K562 (cell line): ENCODE results near the gene NBEAL2. TPM values are rescaled to one million over a fixed set of nuclear protein-coding genes. Genes with fewer than 3 reads are reported as not detected.

Source experiments
- ADNP ChIP-seq: fragments of 200-800 bp; sonication (Bioruptor generic); IDR thresholded peaks from 2 replicates; pipeline ENCODE4 v1.6.1; 2016; ENCODE audit warnings: missing genetic modification characterization, missing compliant biosample characterization
- ARID2 ChIP-seq: fragments of 450-650 bp; IDR thresholded peaks from 2 replicates; pipeline ENCODE4 v1.6.1; 2017; ENCODE audit warnings: antibody characterized with exemption, mild to moderate bottlenecking
- CCAR2 ChIP-seq: fragments of 200-400 bp; formaldehyde crosslinking; IDR thresholded peaks from 2 replicates; pipeline ENCODE4 v1.6.1; 2017; ENCODE audit warnings: mild to moderate bottlenecking, low read depth, low read length
- CUX1 ChIP-seq: fragments of 200-800 bp; sonication (Bioruptor generic); IDR thresholded peaks from 2 replicates; pipeline ENCODE4 v1.6.1; 2016; ENCODE audit warnings: missing genetic modification characterization, missing compliant biosample characterization
- E2F1 ChIP-seq: sonication (generic); formaldehyde crosslinking; IDR thresholded peaks from 2 replicates; pipeline ENCODE4 v1.8.1; 2023; ENCODE audit warnings: mild to moderate bottlenecking, missing genetic modification reagents, moderate library complexity
- EP400 ChIP-seq: fragments of 450-650 bp; IDR thresholded peaks from 2 replicates; pipeline ENCODE4 v1.6.1; 2017; ENCODE audit warnings: antibody characterized with exemption, mild to moderate bottlenecking, moderate library complexity
- GABPA ChIP-seq: fragments of 200-800 bp; sonication (Bioruptor generic); conservative IDR thresholded peaks from 2 replicates; pipeline ENCODE4 v1.6.1; 2016; ENCODE audit warnings: low read depth, missing genetic modification characterization, missing compliant biosample characterization
- GTF2F1 ChIP-seq: IDR thresholded peaks from 2 replicates; pipeline ENCODE4 v1.6.1; 2011; ENCODE audit warnings: low read depth, low read length, improper control_type of control experiment
- HDAC2 ChIP-seq: fragments of 450-650 bp; IDR thresholded peaks from 2 replicates; pipeline ENCODE4 v1.6.1; 2016; ENCODE audit warnings: mild to moderate bottlenecking
- HDAC3 ChIP-seq: fragments of 450-650 bp; IDR thresholded peaks from 2 replicates; pipeline ENCODE4 v1.6.1; 2018; ENCODE audit warnings: borderline replicate concordance, mild to moderate bottlenecking, moderate library complexity; ENCODE audit not compliant: partially characterized antibody
- NCOA1 ChIP-seq: fragments of 450-650 bp; IDR thresholded peaks from 2 replicates; pipeline ENCODE4 v1.6.1; 2016; ENCODE audit warnings: low read depth
- NCOA2 ChIP-seq, 2 experiments: fragments of 450-650 bp; IDR thresholded peaks; 2 replicates each; pipeline ENCODE4 v1.6.1; 2018; ENCODE audit warnings: mild to moderate bottlenecking in 2 of 2, moderate library complexity in 1 of 2; ENCODE audit not compliant: partially characterized antibody in 2 of 2
- NFXL1 ChIP-seq: fragments of 450-650 bp; formaldehyde crosslinking; IDR thresholded peaks from 2 replicates; pipeline ENCODE4 v1.4.0; 2021; ENCODE audit warnings: mild to moderate bottlenecking
- NR1H2 ChIP-seq: sonication (generic); formaldehyde crosslinking; IDR thresholded peaks from 2 replicates; pipeline ENCODE4 v1.4.0; 2020; ENCODE audit warnings: mild to moderate bottlenecking, missing genetic modification reagents
- PHB2 ChIP-seq: fragments of 450-650 bp; IDR thresholded peaks from 2 replicates; pipeline ENCODE4 v1.6.1; 2017; ENCODE audit warnings: low read depth
- SMARCC2 ChIP-seq: fragments of 450-650 bp; IDR thresholded peaks from 2 replicates; pipeline ENCODE4 v1.6.1; 2017; ENCODE audit warnings: antibody characterized with exemption, moderate library complexity, mild to moderate bottlenecking, low read depth
- TAF15 ChIP-seq: fragments of 200-400 bp; formaldehyde crosslinking; IDR thresholded peaks from 2 replicates; pipeline ENCODE4 v1.6.1; 2017; ENCODE audit warnings: mild to moderate bottlenecking, low read depth, low read length, moderate library complexity
- TARDBP ChIP-seq: fragments of 450-650 bp; IDR thresholded peaks from 2 replicates; pipeline ENCODE4 v1.6.1; 2016
- ZC3H8 ChIP-seq: fragments of 450-650 bp; IDR thresholded peaks from 2 replicates; pipeline ENCODE4 v1.6.1; 2017
- ZFP91 ChIP-seq: sonication (generic); formaldehyde crosslinking; IDR thresholded peaks from 2 replicates; pipeline ENCODE4 v1.8.0; 2022; ENCODE audit warnings: mild to moderate bottlenecking, missing genetic modification reagents
- ZNF253 ChIP-seq: fragments of 250-450 bp; sonication (Bioruptor Pico); conservative IDR thresholded peaks from 2 replicates; pipeline ENCODE4 v1.6.1; 2021; ENCODE audit warnings: mild to moderate bottlenecking
- ZNF507 ChIP-seq: conservative IDR thresholded peaks from 2 replicates; pipeline ENCODE4 v1.6.1; 2017; ENCODE audit warnings: missing genetic modification characterization, missing compliant biosample characterization
- polyA plus RNA-seq, 8 experiments: library from polyadenylated mRNA; depleted of rRNA in 4 of 8; stranded (reverse) in 5 of 8; unstranded in 3 of 8; fragments of >200 nt; fragmentation: Nextera tagmentation in 2 of 8; fragmentation: Illumina TruSeq in 1 of 8; extraction: Ambion mirVana in 2 of 8; extraction: Trizol in 1 of 8; gene quantifications; 2 replicates each; pipeline versions ENCODE4 v1.2.1 to v1.2.3, GENCODE V29; 2011 to 2014; ENCODE audit warnings: inconsistent platforms in 1 of 8, missing spikeins in 1 of 8
- total RNA-seq, 7 experiments: library from RNA; depleted of rRNA in 6 of 7; stranded (reverse); fragments of >200 nt in 6 of 7; fragmentation: Illumina TruSeq in 2 of 7; extraction: Trizol in 2 of 7; gene quantifications; 2 replicates each; pipeline versions ENCODE4 v1.2.1 to v1.2.3, GENCODE V29; 2011 to 2021; ENCODE audit warnings: low replicate concordance in 1 of 7

NBEAL2 gene
- total and polyA plus RNA-seq, 9 of the 15 experiments (the other 6 are each of a cell fraction or from before 2014, with no cell fraction given) = 0.06 to 114 (median 29.6) TPM

- TF ChIP-seq PHB2 = no peak
- no peak for TF ChIP-seq ZNF507 (tag)
- TF ChIP-seq EP400 = no peak
- no peak for TF ChIP-seq CCAR2
- TF ChIP-seq TAF15 = no peak
- TF ChIP-seq HDAC3 = no peak
- no peak for TF ChIP-seq GTF2F1
- TF ChIP-seq NFXL1 = no peak
- TF ChIP-seq ADNP (tag) = no peak
- TF ChIP-seq NCOA1 = no peak
- TF ChIP-seq TARDBP = no peak
- TF ChIP-seq ZC3H8 = no peak
- TF ChIP-seq NCOA2 (IDR thresholded peaks at IDR 0.05; ENCODE audit: partially characterized antibody in 2 of 2) = no peak
- TF ChIP-seq ARID2 = no peak
- peak; percentile 65; the same call in 1 of the 2 replicates for TF ChIP-seq SMARCC2
- TF ChIP-seq NR1H2 (CRISPR knock-in tag) = no peak
- TF ChIP-seq HDAC2 = peak; percentile 20; the same call in 1 of the 2 replicates
- TF ChIP-seq CUX1 (CRISPR knock-in tag) = no peak
- no peak for TF ChIP-seq ZFP91 (CRISPR knock-in tag)
- no peak for TF ChIP-seq GABPA
- TF ChIP-seq ZNF253 (CRISPR knock-in tag) = no peak
- TF ChIP-seq E2F1 (CRISPR knock-in tag) = no peak
Observed at GRCh38 chr3:46971742-46972141, 7.7 kb upstream of the NBEAL2 start (continued).
